GM23248 (cell line): ENCODE data around the gene BCHE. TPM values are rescaled to one million over a fixed set of nuclear protein-coding genes. Genes with fewer than 3 reads are reported as not detected.

Experiments
- DNase-seq: peaks from one replicate; pipeline ENCODE4 v3.0.0-alpha.2; 2015
- H2AFZ ChIP-seq: fragments of 200-600 bp; sonication (generic); 2 replicates; pipeline ENCODE4 v1.6.1; 2016; ENCODE audit warnings: antibody characterized with exemption
- H3F3A ChIP-seq: fragments of 200-600 bp; sonication (generic); 2 replicates; pipeline ENCODE4 v1.6.1; 2016; ENCODE audit warnings: mild to moderate bottlenecking, antibody characterized with exemption, mixed run types; ENCODE audit not compliant: insufficient read depth
- H3K27ac ChIP-seq: fragments of 200-600 bp; sonication (generic); 2 replicates; pipeline ENCODE4 v1.5.1; 2016; ENCODE audit warnings: mild to moderate bottlenecking
- H3K27me3 ChIP-seq: fragments of 200-600 bp; sonication (generic); replicated peaks from 2 replicates; pipeline ENCODE4 v1.6.1; 2016; ENCODE audit warnings: mild to moderate bottlenecking; ENCODE audit not compliant: insufficient read depth
- H3K36me3 ChIP-seq: fragments of 200-600 bp; sonication (generic); 2 replicates; pipeline ENCODE4 v1.6.1; 2016; ENCODE audit warnings: low read depth, mild to moderate bottlenecking
- H3K4me1 ChIP-seq: fragments of 200-600 bp; sonication (generic); 2 replicates; pipeline ENCODE4 v1.6.1; 2016; ENCODE audit warnings: mild to moderate bottlenecking; ENCODE audit not compliant: insufficient read depth
- H3K4me2 ChIP-seq: fragments of 200-600 bp; sonication (generic); one replicate; pipeline ENCODE4 v1.6.1; 2016; ENCODE audit warnings: mild to moderate bottlenecking; ENCODE audit not compliant: unreplicated experiment
- H3K4me3 ChIP-seq: fragments of 200-600 bp; sonication (generic); 2 replicates; pipeline ENCODE4 v1.5.1; 2016; ENCODE audit warnings: mild to moderate bottlenecking
- H3K79me2 ChIP-seq: fragments of 200-600 bp; sonication (generic); 2 replicates; pipeline ENCODE4 v1.6.1; 2016; ENCODE audit warnings: mild to moderate bottlenecking; ENCODE audit not compliant: insufficient read depth
- H3K9ac ChIP-seq: fragments of 200-600 bp; sonication (generic); 2 replicates; pipeline ENCODE4 v1.6.1; 2016; ENCODE audit warnings: mild to moderate bottlenecking
- H3K9me2 ChIP-seq: fragments of 200-600 bp; sonication (generic); 2 replicates; pipeline ENCODE4 v1.6.1; 2016; ENCODE audit warnings: mixed run types, mild to moderate bottlenecking, moderate library complexity; ENCODE audit not compliant: insufficient read depth
- H3K9me3 ChIP-seq: fragments of 200-600 bp; sonication (generic); one replicate; pipeline ENCODE4 v1.6.1; 2017; ENCODE audit warnings: low read depth
- H4K20me1 ChIP-seq: fragments of 200-600 bp; sonication (generic); 2 replicates; pipeline ENCODE4 v1.6.0; 2016; ENCODE audit not compliant: insufficient read depth
- EZH2 ChIP-seq: fragments of 200-600 bp; sonication (generic); IDR thresholded peaks from 2 replicates; pipeline ENCODE4 v1.6.1; 2018; ENCODE audit warnings: antibody characterized with exemption, mild to moderate bottlenecking; ENCODE audit not compliant: insufficient read depth, poor library complexity, severe bottlenecking
- EZH2phosphoT487 ChIP-seq: fragments of 200-600 bp; sonication (generic); IDR thresholded peaks from 2 replicates; pipeline ENCODE4 v1.6.1; 2018; ENCODE audit warnings: antibody characterized with exemption, moderate library complexity, mild to moderate bottlenecking, low read depth; ENCODE audit not compliant: insufficient read depth
- WGBS, 2 experiments: methylation state at CpG; one replicate each; pipeline ENCODE4 v1.1.6; 2015 to 2017; ENCODE audit warnings: low lambda C conversion rate in 2 of 2, low coverage in 1 of 2; ENCODE audit errors: missing lambda C conversion rate in 2 of 2; 5-methylcytosine and 5-hydroxymethylcytosine counted together
- in situ Hi-C: fragments of 300-500 bp; cut with MboI; formaldehyde crosslinking; loops from 2 replicates; pipeline ENCODE4 v1.15.0; 2020
- polyA plus RNA-seq: library from polyadenylated mRNA; unstranded; fragments of >200 nt; fragmentation: Nextera tagmentation; extraction: Ambion mirVana; gene quantifications from 2 replicates; pipeline ENCODE4 v1.2.1, GENCODE V29; 2016
- total RNA-seq: library from RNA; depleted of rRNA; stranded (reverse); fragments of >200 nt; shearing (Covaris generic); gene quantifications from 2 replicates; pipeline ENCODE4 v1.2.3, GENCODE V29; 2014

BCHE gene
- total and polyA plus RNA-seq, 2 experiments from 2014 or later = not detected

- Histone ChIP-seq H3K27ac (no peak overlapping the region), H3K4me3 (no peak overlapping the region), H3K9me3 (no peaks in the 10 kb centered on the region), H3K4me1 (no peaks in the 10 kb centered on the region), H3K79me2 (no peaks in the 10 kb centered on the region), H3K9me2 (no peaks in the 10 kb centered on the region), H3F3A (no peaks in the 10 kb centered on the region), H3K27me3 (no peaks in the 10 kb centered on the region), H3K4me2 (no peak overlapping the region), H2AFZ (no peak overlapping the region), H3K36me3 (no peaks in the 10 kb centered on the region), H3K9ac (no peak overlapping the region), H4K20me1 (no peaks in the 10 kb centered on the region)
- no peak for DNase-seq
- TF ChIP-seq EZH2 (no peak), EZH2phosphoT487 (no peak)
- in situ Hi-C loops = no loop called here
Observed at GRCh38 chr3:165753560-165753959, 83.7 kb downstream of the BCHE start.

GRCh38 chr3:165751637-165752036, 85.6 kb downstream of the BCHE start:
- no peaks in the 10 kb centered on the region for H4K20me1 ChIP-seq
- no peak overlapping the region for H3K4me3 ChIP-seq
- in situ Hi-C loops = no loop called here
- H3K27ac ChIP-seq = no peak overlapping the region
- no peaks in the 10 kb centered on the region for H3K79me2 ChIP-seq
- no peaks in the 10 kb centered on the region for H3K4me1 ChIP-seq
- H3K36me3 ChIP-seq = no peaks in the 10 kb centered on the region
- H3K9me2 ChIP-seq = no peaks in the 10 kb centered on the region
- DNase-seq = no peak
- TF ChIP-seq EZH2 = no peak
- TF ChIP-seq EZH2phosphoT487 = no peak
- WGBS, 2 experiments = 30 to 33% methylated on average over 7 of the region's 7 CpGs
- no peak overlapping the region for H2AFZ ChIP-seq
- H3F3A ChIP-seq = no peaks in the 10 kb centered on the region
- no peak overlapping the region for H3K4me2 ChIP-seq
- H3K9me3 ChIP-seq = no peaks in the 10 kb centered on the region
- no peak overlapping the region for H3K9ac ChIP-seq
- H3K27me3 ChIP-seq = no peaks in the 10 kb centered on the region

GRCh38 chr3:165749821-165750220, 87.4 kb downstream of the BCHE start:
- Histone ChIP-seq H3K9me3 (no peaks in the 10 kb centered on the region), H2AFZ (no peak overlapping the region), H3K9ac (no peak overlapping the region), H3K4me2 (no peak overlapping the region), H3K79me2 (no peaks in the 10 kb centered on the region), H3K4me1 (no peaks in the 10 kb centered on the region), H3K9me2 (no peaks in the 10 kb centered on the region), H3K36me3 (no peaks in the 10 kb centered on the region), H4K20me1 (no peaks in the 10 kb centered on the region), H3F3A (no peaks in the 10 kb centered on the region), H3K27ac (no peak overlapping the region), H3K4me3 (no peak overlapping the region), H3K27me3 (no peaks in the 10 kb centered on the region)
- in situ Hi-C loops = no loop called here
- no peak for TF ChIP-seq EZH2phosphoT487
- no peak for TF ChIP-seq EZH2
- DNase-seq = no peak

GRCh38 chr3:165749241-165749640, 88.0 kb downstream of the BCHE start:
- Histone ChIP-seq H3K9ac (no peak overlapping the region), H3K27me3 (no peaks in the 10 kb centered on the region), H3K9me2 (no peaks in the 10 kb centered on the region), H3K4me3 (no peak overlapping the region), H3K36me3 (no peaks in the 10 kb centered on the region), H3K9me3 (no peaks in the 10 kb centered on the region), H2AFZ (no peak overlapping the region), H4K20me1 (no peaks in the 10 kb centered on the region), H3K27ac (no peak overlapping the region), H3K4me1 (no peaks in the 10 kb centered on the region), H3K79me2 (no peaks in the 10 kb centered on the region), H3K4me2 (no peak overlapping the region), H3F3A (no peaks in the 10 kb centered on the region)
- no peak for TF ChIP-seq EZH2phosphoT487
- TF ChIP-seq EZH2 = no peak
- in situ Hi-C loops = no loop called here
- WGBS, 2 experiments = 20 to 25% methylated on average over 2 of the region's 2 CpGs
- DNase-seq = no peak

- Histone ChIP-seq H3F3A (no peaks in the 10 kb centered on the region), H4K20me1 (no peaks in the 10 kb centered on the region), H3K9ac (no peak overlapping the region), H3K27ac (no peak overlapping the region), H3K4me3 (no peak overlapping the region), H3K27me3 (no peaks in the 10 kb centered on the region), H3K79me2 (no peaks in the 10 kb centered on the region), H3K4me2 (no peak overlapping the region), H3K9me3 (no peaks in the 10 kb centered on the region), H3K9me2 (no peaks in the 10 kb centered on the region), H3K4me1 (no peaks in the 10 kb centered on the region), H3K36me3 (no peaks in the 10 kb centered on the region), H2AFZ (no peak overlapping the region)
- in situ Hi-C loops = no loop called here
- DNase-seq = no peak
- no peak for TF ChIP-seq EZH2
- no peak for TF ChIP-seq EZH2phosphoT487
- WGBS, 2 experiments = 5% methylated on average over 2 of the region's 2 CpGs
Observed at GRCh38 chr3:165748094-165748493, 89.1 kb downstream of the BCHE start.
